K562 (cell line): Measurements from ENCODE around the gene WDR81. TPM values are rescaled to one million over a fixed set of nuclear protein-coding genes. Genes with fewer than 3 reads are reported as not detected.

Source experiments
- ATAC-seq: fragments of 200-7000 bp; cut with Tn5 transposase; 3 replicates; pipeline ENCODE4 v1.9.1; 2020; ENCODE audit warnings: moderate library complexity
- BruUV-seq: library from RNA; stranded (reverse); fragments of 400-500 nt; replicated peaks from 2 replicates; lab custom pipeline; 2021; lab: Mats Ljungman, UMichigan
- CTCF ChIA-PET: fragments of 300-600 bp; formaldehyde crosslinking; extraction: SDS; loops from one replicate; lab custom pipeline; 2021; ENCODE audit warnings: low intra/inter-chr PET ratio; lab: Yijun Ruan, JAX
- POLR2A ChIA-PET: fragments of 300-600, 350-650 bp; sonication (Branson Sonifier 250); formaldehyde crosslinking; extraction: SDS; loops from one replicate; lab custom pipeline; 2021; ENCODE audit warnings: antibody characterized with exemption, inconsistent platforms; lab: Yijun Ruan, JAX
- DNase-seq, 4 experiments: peaks; one replicate each; pipeline versions ENCODE4 v3.0.0 to v3.0.0-alpha.2; 2011 to 2018; ENCODE audit warnings: low spot score in 3 of 4, mixed read lengths in 3 of 4; ENCODE audit errors: extremely low read depth in 1 of 4
- FAIRE-seq: peaks from 2 replicates; lab custom pipeline; 2011; peaks lifted over from hg19 to GRCh38; lab: Jason Lieb, UNC
- H2AFZ ChIP-seq: 2 replicates; pipeline ENCODE4 v1.6.0; 2011; ENCODE audit warnings: low read depth, low read length, control low read depth, inconsistent platforms
- H3K27ac ChIP-seq: fragments of 200-600 bp; 3 replicates; pipeline ENCODE4 v1.8.0; 2011; ENCODE audit warnings: low read depth, mild to moderate bottlenecking, control low read depth, inconsistent platforms, low read length, moderate library complexity, mixed read lengths; ENCODE audit errors: extremely low read depth
- H3K27me3 ChIP-seq, 2 experiments: fragments of 300-600 bp in 1 of 2; 2 replicates in 1 of 2; 3 replicates in 1 of 2; pipeline versions ENCODE4 v1.6.0 to v1.8.0; 2011; ENCODE audit warnings: inconsistent platforms in 2 of 2, low read length in 2 of 2, mild to moderate bottlenecking in 1 of 2, mixed read lengths in 1 of 2, moderate library complexity in 1 of 2; ENCODE audit not compliant: control insufficient read depth in 2 of 2, insufficient read depth in 2 of 2
- H3K36me3 ChIP-seq: fragments of 300-600 bp; 3 replicates; pipeline ENCODE4 v1.8.0; 2011; ENCODE audit warnings: mild to moderate bottlenecking, low read length, inconsistent platforms; ENCODE audit not compliant: control insufficient read depth, insufficient read depth
- H3K4me1 ChIP-seq, 2 experiments: fragments of 200-600 bp in 1 of 2; replicated peaks in 1 of 2; 2 replicates in 1 of 2; 3 replicates in 1 of 2; pipeline versions ENCODE4 v1.5.1 to v1.8.0; 2011; ENCODE audit warnings: inconsistent platforms in 2 of 2, low read length in 2 of 2, mild to moderate bottlenecking in 1 of 2, mixed read lengths in 1 of 2, moderate library complexity in 1 of 2; ENCODE audit not compliant: control insufficient read depth in 2 of 2, insufficient read depth in 2 of 2
- H3K4me2 ChIP-seq: 2 replicates; pipeline ENCODE4 v1.6.1; 2011; ENCODE audit warnings: low read length, control low read depth, inconsistent platforms, mixed read lengths; ENCODE audit not compliant: insufficient read depth
- H3K4me3 ChIP-seq: fragments of 200-600 bp; sonication (generic), shearing (Covaris generic); 2 replicates; pipeline ENCODE4 v1.5.1; 2016; ENCODE audit warnings: control low read depth, inconsistent platforms
- H3K79me2 ChIP-seq: fragments of 200-600 bp; 3 replicates; pipeline ENCODE4 v1.8.0; 2011; ENCODE audit warnings: low read length, inconsistent platforms; ENCODE audit not compliant: control insufficient read depth, insufficient read depth
- H3K9ac ChIP-seq, 2 experiments: 2 replicates each; pipeline versions ENCODE4 v1.6.0 to v1.6.1; 2011; ENCODE audit warnings: low read depth in 2 of 2, low read length in 2 of 2, control low read depth in 1 of 2, inconsistent platforms in 1 of 2, mild to moderate bottlenecking in 1 of 2, mixed read lengths in 1 of 2; ENCODE audit not compliant: insufficient read depth in 1 of 2
- H3K9me1 ChIP-seq: one replicate; pipeline ENCODE4 v1.6.0; 2011; ENCODE audit warnings: inconsistent platforms, mild to moderate bottlenecking, low read length, moderate library complexity; ENCODE audit not compliant: control insufficient read depth, insufficient read depth
- H3K9me3 ChIP-seq: replicated peaks from 2 replicates; pipeline ENCODE4 v1.5.1; 2011; ENCODE audit warnings: low read depth, low read length, inconsistent platforms; ENCODE audit not compliant: control insufficient read depth, insufficient read depth
- H4K20me1 ChIP-seq: replicated peaks from 2 replicates; pipeline ENCODE4 v1.6.1; 2011; ENCODE audit warnings: low read length, inconsistent platforms, mixed read lengths; ENCODE audit not compliant: control insufficient read depth, insufficient read depth
- ATF2 ChIP-seq: sonication (generic); formaldehyde crosslinking; IDR thresholded peaks from 2 replicates; pipeline ENCODE4 v1.8.1; 2022; ENCODE audit warnings: missing genetic modification reagents
- ATF7 ChIP-seq: fragments of 450-650 bp; IDR thresholded peaks from 2 replicates; pipeline ENCODE4 v1.7.1; 2014; ENCODE audit warnings: mild to moderate bottlenecking, moderate library complexity
- BDP1 ChIP-seq: IDR thresholded peaks from 3 replicates; pipeline ENCODE4 v1.6.1; 2011; ENCODE audit not compliant: insufficient read length, insufficient read depth
- NR0B1 ChIP-seq: fragments of 450-650 bp; IDR thresholded peaks from one replicate; pipeline ENCODE4 v1.6.1; 2018; ENCODE audit warnings: mild to moderate bottlenecking, moderate library complexity; ENCODE audit not compliant: partially characterized antibody
- ZNF165 ChIP-seq: fragments of 250-450 bp; sonication (Bioruptor Pico); IDR thresholded peaks from 2 replicates; pipeline ENCODE4 v1.4.0; 2020; ENCODE audit warnings: borderline replicate concordance
- ZNF282 ChIP-seq: sonication (generic); formaldehyde crosslinking; IDR thresholded peaks from 2 replicates; pipeline ENCODE4 v1.8.1; 2023; ENCODE audit warnings: missing genetic modification reagents
- ZNF354B ChIP-seq: fragments of 250-450 bp; sonication (Bioruptor Pico); IDR thresholded peaks from 2 replicates; pipeline ENCODE4 v1.4.0; 2020
- WGBS: fragments of 100-300 bp; shearing (Covaris generic); methylation state at CpG from one replicate; pipeline ENCODE4 v1.1.6; 2016; ENCODE audit warnings: low coverage, mixed read lengths; ENCODE audit not compliant: insufficient coverage; ENCODE audit errors: missing lambda C conversion rate; 5-methylcytosine and 5-hydroxymethylcytosine counted together
- in situ Hi-C: fragments of 300-500 bp; cut with MboI; formaldehyde crosslinking; loops from 4 replicates; pipeline ENCODE4 v1.15.0; 2018; ENCODE audit warnings: inconsistent platforms, mixed read lengths
- intact Hi-C: fragments of 100-400 bp; cut with micrococcal nuclease; formaldehyde crosslinking; loops from 2 replicates; pipeline ENCODE4 v1.14.2; 2022
- polyA plus RNA-seq, 8 experiments: library from polyadenylated mRNA; depleted of rRNA in 4 of 8; stranded (reverse) in 5 of 8; unstranded in 3 of 8; fragments of >200 nt; fragmentation: Nextera tagmentation in 2 of 8; fragmentation: Illumina TruSeq in 1 of 8; extraction: Ambion mirVana in 2 of 8; extraction: Trizol in 1 of 8; gene quantifications; 2 replicates each; pipeline versions ENCODE4 v1.2.1 to v1.2.3, GENCODE V29; 2011 to 2014; ENCODE audit warnings: inconsistent platforms in 1 of 8, missing spikeins in 1 of 8
- total RNA-seq, 7 experiments: library from RNA; depleted of rRNA in 6 of 7; stranded (reverse); fragments of >200 nt in 6 of 7; fragmentation: Illumina TruSeq in 2 of 7; extraction: Trizol in 2 of 7; gene quantifications; 2 replicates each; pipeline versions ENCODE4 v1.2.1 to v1.2.3, GENCODE V29; 2011 to 2021; ENCODE audit warnings: low replicate concordance in 1 of 7
- TF ChIP-seq, protein P1 (sequence below): fragments of 250-450 bp; sonication (Bioruptor Pico); IDR thresholded peaks from 2 replicates; pipeline ENCODE4 v1.6.1; 2021; ENCODE audit warnings: mild to moderate bottlenecking
- TF ChIP-seq, protein P2 (sequence below): fragments of 200-600 bp; sonication (generic); IDR thresholded peaks from one replicate; pipeline ENCODE4 v1.6.1; 2012; ENCODE audit warnings: mild to moderate bottlenecking, low read depth, low read length, inconsistent platforms

WDR81 gene
- total and polyA plus RNA-seq, 9 of the 15 experiments (the other 6 are each of a cell fraction or from before 2014, with no cell fraction given) = 0.01 to 17.1 (median 3.3) TPM

DNA sequence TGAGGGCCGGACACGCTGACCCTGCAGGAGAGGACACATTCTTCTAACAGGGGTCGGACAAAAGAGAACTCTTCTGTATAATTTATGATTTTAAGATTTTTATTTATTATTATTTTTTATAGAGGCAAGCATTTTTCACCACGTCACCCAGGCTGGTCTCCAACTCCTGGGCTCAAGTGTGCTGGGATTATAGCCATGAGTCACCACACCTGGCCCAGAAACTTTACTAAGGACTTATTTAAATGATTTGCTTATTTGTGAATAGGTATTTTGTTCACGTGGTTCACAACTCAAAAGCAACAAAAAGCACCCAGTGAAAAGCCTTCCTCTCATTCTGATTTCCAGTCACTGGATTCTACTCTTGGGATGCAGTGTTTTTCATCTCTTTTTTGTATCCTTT is 35.0 kb downstream of the WDR81 start:
- no peak overlapping the region for H2AFZ ChIP-seq
- no TSS peak for BruUV-seq
- ChIA-PET CTCF (no interaction called here), POLR2A (no interaction called here)
- no peak overlapping the region for H3K9ac ChIP-seq
- H3K4me2 ChIP-seq = no peak overlapping the region
- WGBS = 42% methylated on average over 3 of the region's 5 CpGs
- FAIRE-seq (no peak), ATAC-seq (no peak), DNase-seq (no peak)
- H3K4me1 ChIP-seq = peaks cover 29 to 52% of the 10 kb centered on the region in 2 experiments; a peak in 4 of 5 replicates
- H4K20me1 ChIP-seq = no peaks in the 10 kb centered on the region
- no peaks in the 10 kb centered on the region for H3K9me3 ChIP-seq
- H3K27ac ChIP-seq = no peak overlapping the region
- H3K36me3 ChIP-seq = no peaks in the 10 kb centered on the region
- in situ Hi-C loops = no loop called here
- H3K27me3 ChIP-seq = no peaks in the 10 kb centered on the region
- H3K4me3 ChIP-seq = no peak overlapping the region
- no peaks in the 10 kb centered on the region for H3K9me1 ChIP-seq
- intact Hi-C loops = no loop called here
- peaks cover 21% of the 10 kb centered on the region for H3K79me2 ChIP-seq
- TF ChIP-seq ATF7 (no peak), BDP1 (no peak), ATF2 (CRISPR knock-in tag) (no peak), NR0B1 (no peak), ZNF282 (no peak), ZNF354B (CRISPR knock-in tag) (no peak), ZNF165 (CRISPR knock-in tag) (no peak)
- TF ChIP-seq, protein P1, sequence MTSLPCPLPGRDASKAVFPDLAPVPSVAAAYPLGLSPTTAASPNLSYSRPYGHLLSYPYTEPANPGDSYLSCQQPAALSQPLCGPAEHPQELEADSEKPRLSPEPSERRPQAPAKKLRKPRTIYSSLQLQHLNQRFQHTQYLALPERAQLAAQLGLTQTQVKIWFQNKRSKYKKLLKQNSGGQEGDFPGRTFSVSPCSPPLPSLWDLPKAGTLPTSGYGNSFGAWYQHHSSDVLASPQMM (CRISPR knock-in tag) = no peak
- TF ChIP-seq, protein P2, sequence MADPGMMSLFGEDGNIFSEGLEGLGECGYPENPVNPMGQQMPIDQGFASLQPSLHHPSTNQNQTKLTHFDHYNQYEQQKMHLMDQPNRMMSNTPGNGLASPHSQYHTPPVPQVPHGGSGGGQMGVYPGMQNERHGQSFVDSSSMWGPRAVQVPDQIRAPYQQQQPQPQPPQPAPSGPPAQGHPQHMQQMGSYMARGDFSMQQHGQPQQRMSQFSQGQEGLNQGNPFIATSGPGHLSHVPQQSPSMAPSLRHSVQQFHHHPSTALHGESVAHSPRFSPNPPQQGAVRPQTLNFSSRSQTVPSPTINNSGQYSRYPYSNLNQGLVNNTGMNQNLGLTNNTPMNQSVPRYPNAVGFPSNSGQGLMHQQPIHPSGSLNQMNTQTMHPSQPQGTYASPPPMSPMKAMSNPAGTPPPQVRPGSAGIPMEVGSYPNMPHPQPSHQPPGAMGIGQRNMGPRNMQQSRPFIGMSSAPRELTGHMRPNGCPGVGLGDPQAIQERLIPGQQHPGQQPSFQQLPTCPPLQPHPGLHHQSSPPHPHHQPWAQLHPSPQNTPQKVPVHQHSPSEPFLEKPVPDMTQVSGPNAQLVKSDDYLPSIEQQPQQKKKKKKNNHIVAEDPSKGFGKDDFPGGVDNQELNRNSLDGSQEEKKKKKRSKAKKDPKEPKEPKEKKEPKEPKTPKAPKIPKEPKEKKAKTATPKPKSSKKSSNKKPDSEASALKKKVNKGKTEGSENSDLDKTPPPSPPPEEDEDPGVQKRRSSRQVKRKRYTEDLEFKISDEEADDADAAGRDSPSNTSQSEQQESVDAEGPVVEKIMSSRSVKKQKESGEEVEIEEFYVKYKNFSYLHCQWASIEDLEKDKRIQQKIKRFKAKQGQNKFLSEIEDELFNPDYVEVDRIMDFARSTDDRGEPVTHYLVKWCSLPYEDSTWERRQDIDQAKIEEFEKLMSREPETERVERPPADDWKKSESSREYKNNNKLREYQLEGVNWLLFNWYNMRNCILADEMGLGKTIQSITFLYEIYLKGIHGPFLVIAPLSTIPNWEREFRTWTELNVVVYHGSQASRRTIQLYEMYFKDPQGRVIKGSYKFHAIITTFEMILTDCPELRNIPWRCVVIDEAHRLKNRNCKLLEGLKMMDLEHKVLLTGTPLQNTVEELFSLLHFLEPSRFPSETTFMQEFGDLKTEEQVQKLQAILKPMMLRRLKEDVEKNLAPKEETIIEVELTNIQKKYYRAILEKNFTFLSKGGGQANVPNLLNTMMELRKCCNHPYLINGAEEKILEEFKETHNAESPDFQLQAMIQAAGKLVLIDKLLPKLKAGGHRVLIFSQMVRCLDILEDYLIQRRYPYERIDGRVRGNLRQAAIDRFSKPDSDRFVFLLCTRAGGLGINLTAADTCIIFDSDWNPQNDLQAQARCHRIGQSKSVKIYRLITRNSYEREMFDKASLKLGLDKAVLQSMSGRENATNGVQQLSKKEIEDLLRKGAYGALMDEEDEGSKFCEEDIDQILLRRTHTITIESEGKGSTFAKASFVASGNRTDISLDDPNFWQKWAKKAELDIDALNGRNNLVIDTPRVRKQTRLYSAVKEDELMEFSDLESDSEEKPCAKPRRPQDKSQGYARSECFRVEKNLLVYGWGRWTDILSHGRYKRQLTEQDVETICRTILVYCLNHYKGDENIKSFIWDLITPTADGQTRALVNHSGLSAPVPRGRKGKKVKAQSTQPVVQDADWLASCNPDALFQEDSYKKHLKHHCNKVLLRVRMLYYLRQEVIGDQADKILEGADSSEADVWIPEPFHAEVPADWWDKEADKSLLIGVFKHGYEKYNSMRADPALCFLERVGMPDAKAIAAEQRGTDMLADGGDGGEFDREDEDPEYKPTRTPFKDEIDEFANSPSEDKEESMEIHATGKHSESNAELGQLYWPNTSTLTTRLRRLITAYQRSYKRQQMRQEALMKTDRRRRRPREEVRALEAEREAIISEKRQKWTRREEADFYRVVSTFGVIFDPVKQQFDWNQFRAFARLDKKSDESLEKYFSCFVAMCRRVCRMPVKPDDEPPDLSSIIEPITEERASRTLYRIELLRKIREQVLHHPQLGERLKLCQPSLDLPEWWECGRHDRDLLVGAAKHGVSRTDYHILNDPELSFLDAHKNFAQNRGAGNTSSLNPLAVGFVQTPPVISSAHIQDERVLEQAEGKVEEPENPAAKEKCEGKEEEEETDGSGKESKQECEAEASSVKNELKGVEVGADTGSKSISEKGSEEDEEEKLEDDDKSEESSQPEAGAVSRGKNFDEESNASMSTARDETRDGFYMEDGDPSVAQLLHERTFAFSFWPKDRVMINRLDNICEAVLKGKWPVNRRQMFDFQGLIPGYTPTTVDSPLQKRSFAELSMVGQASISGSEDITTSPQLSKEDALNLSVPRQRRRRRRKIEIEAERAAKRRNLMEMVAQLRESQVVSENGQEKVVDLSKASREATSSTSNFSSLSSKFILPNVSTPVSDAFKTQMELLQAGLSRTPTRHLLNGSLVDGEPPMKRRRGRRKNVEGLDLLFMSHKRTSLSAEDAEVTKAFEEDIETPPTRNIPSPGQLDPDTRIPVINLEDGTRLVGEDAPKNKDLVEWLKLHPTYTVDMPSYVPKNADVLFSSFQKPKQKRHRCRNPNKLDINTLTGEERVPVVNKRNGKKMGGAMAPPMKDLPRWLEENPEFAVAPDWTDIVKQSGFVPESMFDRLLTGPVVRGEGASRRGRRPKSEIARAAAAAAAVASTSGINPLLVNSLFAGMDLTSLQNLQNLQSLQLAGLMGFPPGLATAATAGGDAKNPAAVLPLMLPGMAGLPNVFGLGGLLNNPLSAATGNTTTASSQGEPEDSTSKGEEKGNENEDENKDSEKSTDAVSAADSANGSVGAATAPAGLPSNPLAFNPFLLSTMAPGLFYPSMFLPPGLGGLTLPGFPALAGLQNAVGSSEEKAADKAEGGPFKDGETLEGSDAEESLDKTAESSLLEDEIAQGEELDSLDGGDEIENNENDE = no peak
